HL-60 (cell line): ENCODE data around the gene MCUB.
A peak's percentile ranks its signal among the peaks of the same experiment; 100 is the strongest.

Experiments used
- DNase-seq, 2 experiments: peaks; one replicate each; pipeline ENCODE4 v3.0.0-alpha.2; 2010 to 2020; ENCODE audit warnings: low read depth in 1 of 2, low spot score in 1 of 2
- H3K27ac ChIP-seq: fragments of 250-450 bp; sonication (Bioruptor Pico); replicated peaks from 2 replicates; pipeline ENCODE4 v1.5.1; 2020; ENCODE audit warnings: mild to moderate bottlenecking, moderate library complexity
- H3K27me3 ChIP-seq: fragments of 250-450 bp; sonication (Bioruptor Pico); 2 replicates; pipeline ENCODE4 v1.5.1; 2021; ENCODE audit warnings: mild to moderate bottlenecking, moderate library complexity; ENCODE audit not compliant: insufficient read depth, poor library complexity, severe bottlenecking
- H3K4me3 ChIP-seq: replicated peaks from 2 replicates; pipeline ENCODE4 v1.5.1; 2011; ENCODE audit warnings: mild to moderate bottlenecking, control low read depth, low read length; ENCODE audit not compliant: insufficient read depth
- CTCF ChIP-seq: IDR thresholded peaks from one replicate; pipeline ENCODE4 v1.5.1; 2011; ENCODE audit warnings: low read length, control low read depth, inconsistent platforms; ENCODE audit not compliant: insufficient read depth
- GABPA ChIP-seq: IDR thresholded peaks from 2 replicates; pipeline ENCODE4 v1.6.1; 2012; ENCODE audit warnings: low read depth
- POLR2AphosphoS5 ChIP-seq: IDR thresholded peaks from 2 replicates; pipeline ENCODE4 v1.6.1; 2012; ENCODE audit warnings: low read depth
- REST ChIP-seq: IDR thresholded peaks from 2 replicates; pipeline ENCODE4 v1.6.1; 2012; ENCODE audit warnings: low read depth; ENCODE audit not compliant: insufficient replicate concordance
- SPI1 ChIP-seq: IDR thresholded peaks from 2 replicates; pipeline ENCODE4 v1.6.1; 2012; ENCODE audit warnings: low read depth, mild to moderate bottlenecking, borderline replicate concordance

The MCUB gene

GRCh38 chr4:109574443-109574850 lies 14.4 kb downstream of the MCUB start:
- Histone ChIP-seq H3K27me3 (no peaks in the 10 kb centered on the region), H3K27ac (no peak overlapping the region), H3K4me3 (no peak overlapping the region)
- DNase-seq = peak in 1 of 2 experiments; percentile 18
- TF ChIP-seq GABPA = no peak
- TF ChIP-seq CTCF = peak; percentile 10

- no peak for TF ChIP-seq SPI1
- no peak for TF ChIP-seq POLR2AphosphoS5
- TF ChIP-seq GABPA = no peak
- TF ChIP-seq CTCF = no peak
- no peak for TF ChIP-seq REST
- Histone ChIP-seq H3K27me3 (no peaks in the 10 kb centered on the region), H3K27ac (no peak overlapping the region), H3K4me3 (no peak overlapping the region)
- no peak for DNase-seq
Measured at GRCh38 chr4:109574931-109575804, 15.1 kb downstream of the MCUB start.

GRCh38 chr4:109576462-109576861 lies 16.4 kb downstream of the MCUB start:
- TF ChIP-seq GABPA (no peak), SPI1 (no peak), CTCF (no peak), POLR2AphosphoS5 (no peak), REST (no peak)
- H3K4me3 ChIP-seq = no peak overlapping the region
- no peak overlapping the region for H3K27ac ChIP-seq
- DNase-seq = no peak
- H3K27me3 ChIP-seq = no peaks in the 10 kb centered on the region

- TF ChIP-seq REST (no peak), POLR2AphosphoS5 (no peak), GABPA (no peak), SPI1 (no peak), CTCF (no peak)
- Histone ChIP-seq H3K4me3 (no peak overlapping the region), H3K27me3 (no peaks in the 10 kb centered on the region), H3K27ac (no peak overlapping the region)
- no peak for DNase-seq
Measured at GRCh38 chr4:109578846-109579245, 18.8 kb downstream of the MCUB start.
